Activated B cell treated with CpG ODN at 0.5 μM for 24 hours (primary cell): ENCODE measurements around the gene ADAM12. TPM values are rescaled to one million over a fixed set of nuclear protein-coding genes. Genes with fewer than 3 reads are reported as not detected.

Source experiments
- ATAC-seq: fragments of 200-7000 bp; cut with Tn5 transposase; one replicate; pipeline ENCODE4 v1.10.0; 2021; ENCODE audit warnings: low read depth, mild to moderate bottlenecking, moderate library complexity
- CTCF ChIA-PET: fragments of 350-600 bp; sonication (Branson Sonifier 250); formaldehyde crosslinking; loops from one replicate; lab custom pipeline; 2021; ENCODE audit warnings: antibody characterized with exemption; lab: Charles Lee
- POLR2A ChIA-PET: fragments of 350-600 bp; sonication (Branson Sonifier 250); formaldehyde crosslinking; loops from one replicate; lab custom pipeline; 2021; ENCODE audit warnings: antibody characterized with exemption; lab: Charles Lee
- DNase-seq: peaks from one replicate; pipeline ENCODE4 v3.0.0; 2022
- H3K27ac Mint-ChIP-seq: one replicate; pipeline ENCODE4 v1.8.0; 2020; ENCODE audit warnings: mixed read lengths
- H3K27me3 Mint-ChIP-seq: one replicate; pipeline ENCODE4 v1.8.0; 2021; ENCODE audit warnings: mixed read lengths
- H3K36me3 Mint-ChIP-seq: one replicate; pipeline ENCODE4 v1.8.0; 2021; ENCODE audit warnings: low read depth, mixed read lengths
- H3K4me1 Mint-ChIP-seq: one replicate; pipeline ENCODE4 v1.8.0; 2021; ENCODE audit warnings: mixed read lengths
- H3K4me3 Mint-ChIP-seq: one replicate; pipeline ENCODE4 v1.8.0; 2020; ENCODE audit warnings: mild to moderate bottlenecking, mixed read lengths
- H3K9me3 Mint-ChIP-seq: one replicate; pipeline ENCODE4 v1.8.0; 2020; ENCODE audit warnings: mixed read lengths
- intact Hi-C: fragments of 100-400 bp; cut with micrococcal nuclease; formaldehyde crosslinking; loops from one replicate; pipeline ENCODE4 v1.15.1; 2024
- total RNA-seq: library from RNA; stranded (reverse); gene quantifications from 2 replicates; pipeline ENCODE4 v1.2.3, GENCODE V29; 2022
- TF ChIP-seq, protein P1 (sequence below): fragments of 200-600 bp; IDR thresholded peaks from one replicate; pipeline ENCODE4 v1.8.0; 2022; ENCODE audit warnings: antibody characterized with exemption, mild to moderate bottlenecking

Gene ADAM12
- total RNA-seq, 1 donor from 2014 or later: 0.84 TPM

DNA sequence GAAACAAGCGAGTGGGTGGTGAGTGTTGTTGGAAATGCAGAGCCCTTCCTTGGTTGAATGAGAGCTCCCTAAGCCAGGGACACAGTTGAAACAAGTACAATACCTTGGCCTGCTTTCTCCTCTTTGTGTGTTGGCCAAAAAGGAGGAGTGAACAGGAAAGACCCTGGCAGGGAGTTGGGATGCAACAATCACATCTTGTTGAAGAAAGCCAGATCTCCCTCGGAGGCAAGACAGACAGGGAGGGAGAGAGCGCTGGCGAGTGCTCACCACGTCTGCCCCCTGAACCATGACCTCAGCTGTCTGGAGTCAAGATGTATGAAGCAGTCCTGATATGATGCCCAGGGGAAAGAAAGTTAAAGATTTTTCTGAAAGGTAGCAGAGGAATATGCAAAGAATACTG lies 66.8 kb downstream of the ADAM12 start:
- ATAC-seq (no peak), DNase-seq (no peak)
- Mint-ChIP-seq H3K36me3 (no peaks in the 10 kb centered on the region), H3K4me3 (no peak overlapping the region), H3K27me3 (no peaks in the 10 kb centered on the region), H3K27ac (no peak overlapping the region), H3K9me3 (no peaks in the 10 kb centered on the region), H3K4me1 (no peaks in the 10 kb centered on the region)
- ChIA-PET POLR2A (no interaction called here), CTCF (no interaction called here)
- TF ChIP-seq, protein P1, sequence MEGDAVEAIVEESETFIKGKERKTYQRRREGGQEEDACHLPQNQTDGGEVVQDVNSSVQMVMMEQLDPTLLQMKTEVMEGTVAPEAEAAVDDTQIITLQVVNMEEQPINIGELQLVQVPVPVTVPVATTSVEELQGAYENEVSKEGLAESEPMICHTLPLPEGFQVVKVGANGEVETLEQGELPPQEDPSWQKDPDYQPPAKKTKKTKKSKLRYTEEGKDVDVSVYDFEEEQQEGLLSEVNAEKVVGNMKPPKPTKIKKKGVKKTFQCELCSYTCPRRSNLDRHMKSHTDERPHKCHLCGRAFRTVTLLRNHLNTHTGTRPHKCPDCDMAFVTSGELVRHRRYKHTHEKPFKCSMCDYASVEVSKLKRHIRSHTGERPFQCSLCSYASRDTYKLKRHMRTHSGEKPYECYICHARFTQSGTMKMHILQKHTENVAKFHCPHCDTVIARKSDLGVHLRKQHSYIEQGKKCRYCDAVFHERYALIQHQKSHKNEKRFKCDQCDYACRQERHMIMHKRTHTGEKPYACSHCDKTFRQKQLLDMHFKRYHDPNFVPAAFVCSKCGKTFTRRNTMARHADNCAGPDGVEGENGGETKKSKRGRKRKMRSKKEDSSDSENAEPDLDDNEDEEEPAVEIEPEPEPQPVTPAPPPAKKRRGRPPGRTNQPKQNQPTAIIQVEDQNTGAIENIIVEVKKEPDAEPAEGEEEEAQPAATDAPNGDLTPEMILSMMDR: no peak
- intact Hi-C loops: no loop called here

DNA sequence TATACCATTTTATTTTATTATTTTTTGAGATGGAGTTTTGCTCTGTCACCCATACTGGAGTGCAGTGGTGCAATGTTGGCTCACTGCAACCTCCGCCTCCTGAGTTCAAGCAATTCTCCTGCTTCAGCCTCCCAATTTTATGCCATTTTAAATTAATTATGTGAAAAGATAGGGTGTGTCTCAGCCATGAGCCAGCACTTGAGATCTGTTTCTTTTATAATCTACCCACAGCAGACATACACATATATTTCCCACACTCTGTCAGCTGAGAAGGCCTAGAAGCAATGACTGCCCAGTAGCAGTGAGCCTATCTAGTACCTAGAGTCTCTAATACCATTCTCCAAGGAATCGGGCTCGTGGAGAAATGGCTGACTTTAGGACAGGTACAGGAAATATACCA lies 70.5 kb downstream of the ADAM12 start:
- TF ChIP-seq, protein P1: no peak
- Mint-ChIP-seq H3K4me1 (no peaks in the 10 kb centered on the region), H3K36me3 (no peaks in the 10 kb centered on the region), H3K4me3 (no peak overlapping the region), H3K27me3 (no peaks in the 10 kb centered on the region), H3K9me3 (no peaks in the 10 kb centered on the region), H3K27ac (no peak overlapping the region)
- intact Hi-C loops: no loop called here
- POLR2A ChIA-PET: no interaction called here
- ATAC-seq: no peak
- CTCF ChIA-PET: no interaction called here
- DNase-seq: no peak

DNA sequence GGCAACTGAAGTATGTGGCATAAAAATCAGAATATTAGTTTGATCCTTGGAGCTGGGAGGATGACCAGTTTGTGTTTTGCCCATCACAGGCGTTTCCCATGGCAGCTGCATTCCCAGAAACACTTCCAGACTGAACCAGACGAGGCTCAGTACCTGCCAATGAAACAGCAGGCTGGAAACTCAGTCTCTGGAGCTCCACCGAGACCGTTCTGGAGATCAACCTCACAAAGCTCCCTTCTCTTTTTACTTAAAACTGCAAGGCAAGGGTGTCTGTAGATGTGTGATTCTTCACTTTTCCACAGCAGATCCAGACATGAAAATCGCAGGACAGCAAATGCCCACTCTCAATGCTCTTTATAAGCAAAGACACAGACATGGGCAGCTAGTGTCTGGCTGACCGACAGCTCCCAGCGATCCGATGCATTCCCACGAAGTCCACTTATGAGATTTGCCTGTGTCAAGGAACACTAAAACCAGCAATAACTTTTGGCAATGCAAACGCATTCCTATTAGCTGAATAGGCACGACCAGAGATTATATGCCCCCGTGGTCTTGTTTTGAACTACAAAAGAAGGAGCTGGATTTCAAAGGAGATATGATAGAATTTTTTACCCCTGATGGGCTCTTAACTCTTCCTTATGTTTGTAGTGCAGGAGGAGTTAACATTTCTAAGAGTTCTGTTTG lies 72.6 kb downstream of the ADAM12 start:
- POLR2A ChIA-PET: no interaction called here
- DNase-seq: no peak
- H3K27ac Mint-ChIP-seq: no peak overlapping the region
- no peaks in the 10 kb centered on the region for H3K4me1 Mint-ChIP-seq
- H3K9me3 Mint-ChIP-seq: no peaks in the 10 kb centered on the region
- TF ChIP-seq, protein P1: no peak
- CTCF ChIA-PET: no interaction called here
- no peak overlapping the region for H3K4me3 Mint-ChIP-seq
- no peaks in the 10 kb centered on the region for H3K27me3 Mint-ChIP-seq
- ATAC-seq: no peak
- no peaks in the 10 kb centered on the region for H3K36me3 Mint-ChIP-seq
- intact Hi-C loops: no loop called here

DNA sequence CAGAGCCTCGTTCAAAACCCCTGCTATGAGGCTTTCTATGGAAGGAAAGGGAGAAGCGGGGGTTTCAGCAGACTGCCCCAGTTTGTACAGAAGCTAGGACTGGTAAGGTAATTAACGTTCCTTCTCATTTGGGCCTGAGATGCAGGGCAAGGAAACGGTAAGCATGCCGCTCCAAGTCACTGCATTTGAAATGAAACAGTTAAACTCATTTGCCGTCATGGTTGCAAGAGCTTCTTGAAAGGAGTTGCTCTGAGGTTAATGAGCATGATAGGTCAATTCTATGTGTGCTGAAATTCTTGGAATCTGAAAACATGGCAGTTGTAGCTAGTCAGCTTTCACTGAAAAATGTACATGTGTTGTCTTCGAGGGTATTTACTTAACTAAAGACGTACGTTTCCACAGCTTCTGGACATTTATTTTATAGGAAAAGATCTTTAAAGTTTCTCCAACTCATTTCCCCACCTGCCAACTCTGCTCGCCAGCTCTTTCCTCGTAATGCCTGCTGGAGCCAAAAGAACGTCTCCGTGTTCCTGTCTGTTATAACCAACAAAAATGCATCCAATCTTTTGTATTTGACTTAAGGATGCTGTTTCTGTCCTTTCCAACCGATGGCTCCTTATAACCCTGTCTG lies 73.3 kb downstream of the ADAM12 start:
- TF ChIP-seq, protein P1: no peak
- H3K9me3 Mint-ChIP-seq: no peaks in the 10 kb centered on the region
- no peaks in the 10 kb centered on the region for H3K36me3 Mint-ChIP-seq
- intact Hi-C loops: no loop called here
- no peak overlapping the region for H3K4me3 Mint-ChIP-seq
- H3K27ac Mint-ChIP-seq: no peak overlapping the region
- DNase-seq: no peak
- H3K4me1 Mint-ChIP-seq: no peaks in the 10 kb centered on the region
- CTCF ChIA-PET: no interaction called here
- no peaks in the 10 kb centered on the region for H3K27me3 Mint-ChIP-seq
- ATAC-seq: no peak
- POLR2A ChIA-PET: no interaction called here

DNA sequence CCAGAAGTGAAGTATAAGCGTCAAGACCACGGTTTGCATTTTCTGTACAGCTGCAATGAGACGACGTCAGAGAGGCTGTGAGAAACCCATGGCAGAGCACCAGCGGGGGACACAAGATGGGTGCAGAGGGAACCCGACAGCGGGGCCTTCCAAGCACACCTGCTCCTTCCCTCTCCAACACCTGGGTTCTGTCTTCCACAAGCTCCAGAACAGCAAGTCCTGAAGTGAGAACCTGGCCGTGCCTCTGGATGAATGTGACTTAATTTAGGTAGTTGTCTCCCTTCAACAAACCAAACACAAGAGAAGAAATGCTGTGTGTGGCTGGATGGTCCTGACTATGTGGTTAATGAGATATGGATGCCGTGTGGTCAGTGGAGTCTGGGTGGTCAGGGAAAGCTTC lies 76.1 kb downstream of the ADAM12 start:
- POLR2A ChIA-PET: no interaction called here
- CTCF ChIA-PET: no interaction called here
- TF ChIP-seq, protein P1: no peak
- H3K27ac Mint-ChIP-seq: no peak overlapping the region
- ATAC-seq (no peak), DNase-seq (no peak)
- no peak overlapping the region for H3K4me3 Mint-ChIP-seq
- no peaks in the 10 kb centered on the region for H3K36me3 Mint-ChIP-seq
- intact Hi-C loops: no loop called here
- H3K4me1 Mint-ChIP-seq: no peaks in the 10 kb centered on the region
- H3K27me3 Mint-ChIP-seq: no peaks in the 10 kb centered on the region
- no peaks in the 10 kb centered on the region for H3K9me3 Mint-ChIP-seq
